Hematopoietic multipotent progenitor cell treated with erythropoietin and hydrocortisone succinate and interleukin-3 and kit ligand, for 15 days (in vitro differentiated cells): ENCODE results near the gene ILF3.

Experiments
- DNase-seq: peaks from one replicate; pipeline ENCODE4 v3.0.0-alpha.2; 2015; ENCODE audit warnings: low spot score

Gene ILF3

DNA sequence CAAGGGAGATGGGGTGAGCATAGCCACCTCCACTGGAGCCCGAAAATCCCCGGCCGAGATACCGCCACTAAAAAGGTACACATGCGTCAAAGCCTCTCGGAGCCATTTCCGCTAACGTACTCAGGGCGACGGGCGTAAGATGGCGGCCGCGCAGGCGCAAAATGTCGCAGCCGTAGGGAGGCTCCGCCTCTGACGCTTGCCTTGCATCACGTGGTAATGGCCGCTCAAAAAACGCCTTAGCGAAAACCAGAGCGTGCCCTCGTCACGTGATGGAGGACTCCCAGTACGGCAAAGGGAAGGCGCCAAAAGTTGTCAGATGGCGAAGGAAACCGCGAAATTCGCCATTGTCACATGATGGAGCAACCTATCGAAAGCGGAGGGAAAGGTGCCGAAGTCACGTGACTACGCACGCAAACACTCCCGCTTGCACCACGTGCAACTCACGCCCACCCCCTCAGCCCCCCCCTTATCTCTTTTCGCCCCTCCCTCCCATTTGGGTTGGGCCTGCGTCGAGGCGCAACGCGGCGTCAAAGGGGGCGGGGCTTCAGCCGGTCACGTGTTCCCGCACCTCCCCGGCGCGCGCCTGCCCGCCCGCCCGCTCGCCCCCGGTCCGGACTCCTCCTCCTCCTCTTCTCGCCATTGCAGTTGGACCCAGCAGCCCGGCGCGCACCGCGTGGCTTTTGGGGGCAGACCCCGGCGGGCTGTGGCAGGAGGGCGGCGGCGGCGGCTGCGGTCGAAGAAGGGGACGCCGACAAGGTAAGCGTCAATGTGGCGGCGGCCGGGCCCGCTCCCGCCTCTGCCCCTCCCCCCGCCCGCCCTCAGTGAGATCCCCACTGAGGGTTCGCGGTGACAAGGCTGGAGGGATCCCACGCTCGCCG lies at the start of gene ILF3:
ILF3 (plus strand) TSS at position 615 of the 878 bp plus-strand sequence. CDS start 16,260 bp downstream, outside the sequence.
- DNase-seq, result peak; percentile 100

DNA sequence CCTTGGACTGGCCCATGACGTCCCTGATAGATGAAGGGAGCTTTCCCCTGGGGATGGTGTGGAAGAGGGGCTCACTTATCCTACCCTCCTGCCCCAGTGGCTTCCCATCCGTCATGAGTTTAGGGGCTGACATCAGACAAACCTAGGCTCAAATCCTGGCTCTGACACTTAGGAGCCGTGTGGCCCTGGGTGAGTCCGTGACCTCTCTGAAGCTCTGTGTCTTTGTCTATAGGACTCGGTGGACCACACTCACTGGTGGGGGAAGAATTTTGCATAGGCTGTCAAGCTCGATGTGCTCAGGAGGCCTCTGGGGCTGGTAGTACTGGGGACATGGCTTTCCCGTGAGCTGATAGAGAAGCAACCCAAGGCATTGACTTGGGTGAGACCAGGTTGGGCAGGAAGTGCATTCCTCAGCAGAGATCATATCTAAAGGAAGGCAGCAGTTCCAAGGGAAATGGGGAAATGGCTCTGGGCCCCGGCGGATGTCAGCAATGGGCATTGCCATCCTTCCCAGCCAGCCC lies 49.6 kb upstream of the ILF3 start:
- DNase-seq, result peak; percentile 21

DNA sequence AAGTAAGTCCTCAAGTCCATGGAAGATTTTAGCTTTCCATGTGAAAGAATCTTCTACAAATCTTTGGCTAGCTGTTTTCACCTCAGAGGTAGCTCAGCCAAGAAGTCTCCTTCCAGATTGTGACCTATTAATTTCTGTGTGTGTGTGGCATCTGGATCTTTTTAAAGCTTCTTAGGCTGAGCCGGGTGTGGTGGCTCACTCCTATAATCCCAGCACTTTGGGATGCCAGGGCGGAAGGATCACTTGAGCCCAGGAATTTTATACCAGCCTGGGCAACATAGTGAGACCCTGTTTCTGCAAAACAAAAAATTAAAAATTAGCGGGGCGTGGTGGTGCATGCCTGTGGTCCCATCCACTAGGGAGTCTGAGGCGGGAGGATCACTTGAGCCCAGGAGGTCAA lies 42.2 kb upstream of the ILF3 start:
- DNase-seq, result no peak

DNA sequence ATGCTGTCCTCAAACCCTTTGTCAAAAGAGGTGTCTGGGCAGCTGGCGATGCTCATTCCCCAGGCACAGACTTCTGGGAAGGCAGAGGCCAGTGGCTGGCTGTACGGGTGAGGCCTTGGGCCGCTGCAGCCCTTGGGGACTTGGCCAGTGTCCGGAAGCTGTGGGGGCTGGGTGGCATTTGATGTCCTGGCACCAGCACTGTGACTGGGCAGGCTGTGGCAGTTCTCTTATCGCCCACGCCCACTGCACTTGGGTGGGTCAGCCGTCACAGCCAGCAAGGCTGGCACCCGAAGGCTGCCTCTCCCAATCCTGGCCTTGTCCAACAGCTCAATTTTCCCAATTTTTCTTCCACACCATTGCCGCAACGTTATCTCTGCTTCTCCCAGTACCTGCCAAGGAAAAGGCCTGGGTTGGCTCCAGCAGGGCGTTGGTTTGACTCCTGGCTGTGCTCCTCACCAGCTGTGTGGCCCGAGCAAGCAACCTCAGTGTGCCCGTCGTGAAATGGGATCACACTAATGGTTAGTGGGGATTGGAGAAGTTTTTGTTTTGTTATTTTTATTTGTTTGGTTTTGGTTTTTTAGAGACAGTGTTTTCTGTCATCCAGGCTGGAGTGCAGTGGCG lies 41.5 kb upstream of the ILF3 start:
- DNase-seq, result peak; percentile 78

DNA sequence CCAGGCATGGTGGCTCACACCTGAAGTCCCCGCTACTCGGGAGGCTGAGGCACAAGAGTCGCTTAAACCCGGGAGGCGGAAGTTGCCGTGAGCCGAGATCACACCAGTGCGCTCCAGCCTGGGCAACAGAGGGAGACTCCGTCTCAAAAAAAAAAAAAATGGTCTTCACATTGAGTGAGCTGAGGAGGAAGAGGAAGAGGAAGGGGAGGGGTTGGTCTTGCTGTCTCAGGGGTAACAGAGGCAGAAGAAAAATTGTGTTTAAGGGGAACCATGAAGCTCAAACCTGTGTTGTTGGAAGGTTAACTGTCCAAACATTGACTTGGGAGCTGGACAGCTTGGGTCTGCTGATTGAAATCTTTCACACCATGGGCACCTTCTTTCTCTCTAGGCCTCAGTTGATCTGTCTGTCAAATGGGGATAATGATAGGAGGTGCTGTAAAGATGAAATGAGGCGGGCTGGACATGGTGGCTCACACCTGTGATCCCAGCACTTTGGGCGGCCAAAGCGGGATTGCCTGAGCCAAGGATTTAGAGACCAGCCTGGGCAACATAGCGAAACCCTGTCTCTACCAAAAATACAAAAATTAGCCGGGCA lies 38.6 kb upstream of the ILF3 start:
- DNase-seq, result no peak

DNA sequence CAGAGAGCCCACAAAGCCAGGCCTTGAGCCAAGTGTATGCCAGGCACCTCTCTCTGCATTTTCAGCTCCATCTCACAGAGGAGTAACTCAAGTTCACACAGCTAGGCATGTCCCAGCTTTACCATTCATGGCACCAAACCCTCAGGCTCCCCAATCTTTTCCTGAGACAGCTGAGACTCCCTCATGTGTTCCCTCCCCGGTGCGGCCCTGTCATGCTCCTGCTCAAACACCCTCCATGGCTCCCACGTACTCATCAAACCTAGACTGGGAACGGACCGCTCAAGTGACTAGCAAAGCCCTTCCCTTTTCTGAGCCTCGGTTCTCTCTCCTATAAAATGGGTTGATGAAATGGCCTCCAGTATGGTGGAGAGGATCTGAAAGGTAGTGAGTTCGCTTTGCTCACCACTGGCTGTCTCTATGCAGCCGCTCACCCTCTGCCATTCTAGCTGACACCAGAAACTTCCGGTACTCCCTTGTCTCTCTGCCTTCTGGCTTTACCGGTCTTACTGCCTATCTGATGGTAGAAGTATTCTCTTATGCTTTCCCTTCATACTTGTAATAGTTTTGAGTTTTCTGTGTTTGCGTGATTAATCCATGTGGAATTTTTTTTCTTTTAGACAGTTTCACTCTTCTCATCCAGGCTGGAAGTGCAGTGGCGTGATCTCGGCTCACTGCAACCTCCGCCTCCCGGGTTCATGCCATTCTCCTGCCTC lies 36.6 kb upstream of the ILF3 start:
- DNase-seq, result peak; percentile 34

DNA sequence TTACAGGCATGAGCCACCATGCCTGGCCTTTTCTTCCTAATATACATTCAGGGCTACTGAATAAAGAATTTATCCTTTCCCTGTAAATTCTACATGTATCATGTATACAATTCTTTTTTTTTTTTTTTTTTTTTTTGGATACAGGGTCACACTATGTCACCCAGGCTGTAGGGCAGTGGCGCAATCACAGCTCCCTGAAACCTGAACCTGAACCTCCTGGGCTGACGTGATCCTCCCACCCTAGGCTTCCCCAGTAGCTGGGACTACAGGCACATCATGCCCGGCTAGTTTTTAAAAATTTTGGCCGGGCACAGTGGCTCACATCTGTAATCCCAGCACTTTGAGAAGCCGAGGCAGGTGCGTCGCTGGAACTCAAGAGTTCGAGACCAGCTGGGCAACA lies 35.3 kb upstream of the ILF3 start:
- DNase-seq, result no peak

DNA sequence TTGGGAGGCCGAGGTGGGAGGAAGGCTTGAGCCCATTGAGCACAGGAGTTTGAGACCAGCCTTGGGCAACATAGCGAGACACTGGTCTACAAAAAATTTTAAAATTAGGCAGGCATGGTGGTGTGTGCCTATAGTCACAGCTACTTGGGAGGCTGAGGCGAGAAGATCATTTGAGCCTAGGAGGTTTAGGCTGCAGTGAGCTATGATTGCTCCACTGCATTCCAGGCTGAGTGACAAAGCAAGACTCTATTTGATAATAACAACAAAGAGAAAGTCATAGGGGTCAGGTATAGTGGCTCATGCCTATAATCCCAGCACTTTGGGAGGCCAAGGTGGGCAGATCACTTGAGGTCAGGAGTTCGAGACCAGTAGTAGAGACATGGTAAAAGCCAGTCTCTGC lies 33.4 kb upstream of the ILF3 start:
- DNase-seq, result no peak

DNA sequence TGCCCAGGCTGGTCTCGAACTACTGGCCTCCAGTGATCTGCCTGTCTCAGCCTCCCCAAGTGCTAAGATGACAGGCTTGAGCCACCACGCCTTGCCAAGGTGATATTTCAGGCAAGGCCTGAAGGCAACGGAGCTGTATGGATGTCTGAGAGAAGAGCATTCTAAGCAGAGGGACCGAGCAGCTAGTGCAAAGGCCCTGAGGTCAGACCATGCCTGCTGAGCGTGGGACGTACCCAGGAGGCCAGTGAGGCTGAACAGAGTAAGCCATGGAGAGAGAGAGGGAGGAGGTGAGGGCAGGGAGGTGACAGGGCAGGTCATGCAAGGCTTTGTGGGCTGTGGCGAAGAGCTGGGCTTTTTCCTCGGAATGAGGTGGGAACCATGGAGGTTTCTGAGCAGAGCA lies 32.2 kb upstream of the ILF3 start:
- DNase-seq, result no peak

DNA sequence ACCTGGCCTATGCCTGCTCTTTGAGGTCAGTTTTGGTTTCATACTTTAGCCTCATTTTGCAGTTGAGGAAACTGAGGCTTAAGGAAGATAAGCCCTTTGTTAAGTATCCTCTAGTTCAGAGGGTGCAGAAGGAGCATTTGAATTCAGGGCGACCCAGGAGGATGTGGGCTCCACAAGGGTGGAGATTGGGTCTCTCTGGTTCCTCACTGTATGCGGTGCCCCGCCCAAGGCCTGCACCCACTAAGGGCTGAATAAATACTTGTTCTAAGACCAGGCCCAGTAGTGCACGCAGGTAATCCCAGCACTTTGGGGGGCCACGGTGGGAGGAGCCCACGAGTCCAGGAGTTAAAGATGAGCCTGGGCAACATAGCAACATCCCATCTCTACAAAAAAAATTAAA lies 29.6 kb upstream of the ILF3 start:
- no peak for DNase-seq

DNA sequence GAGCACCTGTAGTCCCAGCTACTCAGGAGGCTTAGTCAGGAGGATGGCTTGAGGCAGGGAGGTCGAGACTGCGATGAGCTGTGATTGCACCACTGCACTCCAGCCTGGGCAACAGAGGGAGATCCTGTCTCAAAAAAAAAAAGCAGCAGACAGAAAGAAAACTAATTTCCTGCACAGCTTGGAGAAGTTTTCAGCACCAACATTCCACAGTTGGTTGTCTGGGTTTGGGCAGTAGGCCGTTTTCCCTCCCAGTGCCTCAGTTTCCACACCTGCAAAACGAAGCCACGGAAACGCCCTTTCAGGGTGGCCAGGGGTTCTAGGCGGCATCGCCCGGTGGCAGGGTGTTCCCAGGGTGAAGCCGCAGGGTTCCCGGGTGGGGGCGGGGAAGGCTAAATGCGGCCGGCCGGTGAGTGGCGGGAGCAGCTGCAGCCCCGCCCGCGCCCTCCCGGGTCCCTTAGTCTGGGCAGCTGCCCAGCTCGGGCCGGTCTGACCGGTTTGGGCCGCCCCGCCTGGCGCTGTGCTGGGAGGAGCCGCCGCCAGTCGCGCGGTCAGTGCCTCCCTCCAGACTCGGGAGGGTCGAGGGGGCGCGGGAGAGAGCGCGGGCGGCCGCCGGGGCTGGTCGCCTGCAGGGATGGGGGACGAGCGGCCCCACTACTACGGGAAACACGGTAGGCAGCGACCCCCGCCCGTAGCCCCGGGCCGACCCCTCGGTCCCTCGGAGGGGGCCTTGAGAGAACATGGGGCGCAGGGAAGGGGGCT lies 29.0 kb upstream of the ILF3 start, which contains the start of gene SLC44A2:
SLC44A2 (plus strand) TSS at position 551 of the 759 bp plus-strand sequence; CDS start at position 632, 81 bp downstream.
- DNase-seq, result no peak

DNA sequence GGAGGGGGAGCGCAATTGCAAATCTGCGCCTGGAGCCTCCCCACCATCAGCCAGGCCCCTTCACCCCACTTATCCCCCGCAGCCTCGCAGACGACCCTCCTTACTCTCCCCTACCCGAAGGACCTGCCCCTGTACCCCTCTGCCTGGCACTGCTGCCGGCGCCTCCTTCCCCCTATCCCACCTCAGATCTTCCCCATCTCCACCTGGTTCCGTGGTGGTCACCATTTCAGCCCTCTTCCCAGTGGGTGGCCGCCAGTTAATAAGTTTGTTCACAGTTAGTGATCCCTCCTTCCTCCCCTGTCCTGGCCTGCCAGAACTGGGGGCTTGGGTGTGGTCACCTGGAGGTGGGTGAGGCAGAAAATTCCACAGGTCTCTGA lies 28.4 kb upstream of the ILF3 start:
- DNase-seq, result no peak

DNA sequence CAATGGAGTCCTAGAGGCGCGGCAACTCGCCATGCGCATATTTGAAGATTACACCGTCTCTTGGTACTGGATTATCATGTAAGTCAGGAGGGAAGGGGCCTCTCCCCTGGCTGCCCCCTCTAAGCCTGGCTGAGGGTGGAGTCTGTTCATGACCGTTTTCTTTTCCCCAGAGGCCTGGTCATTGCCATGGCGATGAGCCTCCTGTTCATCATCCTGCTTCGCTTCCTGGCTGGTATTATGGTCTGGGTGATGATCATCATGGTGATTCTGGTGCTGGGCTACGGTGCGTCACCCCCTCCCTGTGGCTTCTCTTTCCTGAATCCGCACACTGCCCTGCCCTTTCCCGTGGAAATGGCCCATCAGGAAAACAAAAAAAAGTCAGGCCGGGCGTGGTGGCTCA lies 22.3 kb upstream of the ILF3 start:
- no peak for DNase-seq

DNA sequence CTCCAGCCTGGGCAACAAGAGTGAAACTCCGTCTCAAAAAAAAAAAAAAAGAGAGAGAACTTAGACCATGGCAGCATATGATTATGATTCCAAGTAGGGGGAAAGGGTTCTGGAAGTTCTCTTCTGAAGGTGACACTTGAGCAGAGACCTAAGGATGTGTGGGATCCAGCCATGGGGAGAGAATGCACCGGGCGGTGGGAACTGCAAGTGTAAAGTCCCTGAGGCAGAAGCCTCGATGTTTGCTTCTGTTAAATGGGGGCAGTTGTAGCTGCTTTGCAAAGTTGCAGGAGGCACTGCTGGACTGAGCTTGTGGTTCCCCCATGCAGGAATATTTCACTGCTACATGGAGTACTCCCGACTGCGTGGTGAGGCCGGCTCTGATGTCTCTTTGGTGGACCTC lies 19.7 kb upstream of the ILF3 start:
- no peak for DNase-seq

DNA sequence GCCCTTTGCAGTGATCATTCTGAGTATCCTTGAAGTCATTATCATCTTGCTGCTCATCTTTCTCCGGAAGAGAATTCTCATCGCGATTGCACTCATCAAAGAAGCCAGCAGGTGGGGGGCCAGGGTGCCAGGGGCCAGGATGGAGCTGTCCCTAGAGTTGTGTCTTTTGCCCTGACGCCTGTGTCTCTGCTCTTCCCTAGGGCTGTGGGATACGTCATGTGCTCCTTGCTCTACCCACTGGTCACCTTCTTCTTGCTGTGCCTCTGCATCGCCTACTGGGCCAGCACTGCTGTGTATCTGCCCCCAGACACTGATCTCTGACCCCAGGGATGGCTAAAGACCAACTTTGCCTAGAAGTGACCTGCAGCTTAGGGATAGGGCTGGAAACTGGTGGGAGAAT lies 19.2 kb upstream of the ILF3 start:
- DNase-seq, result no peak

DNA sequence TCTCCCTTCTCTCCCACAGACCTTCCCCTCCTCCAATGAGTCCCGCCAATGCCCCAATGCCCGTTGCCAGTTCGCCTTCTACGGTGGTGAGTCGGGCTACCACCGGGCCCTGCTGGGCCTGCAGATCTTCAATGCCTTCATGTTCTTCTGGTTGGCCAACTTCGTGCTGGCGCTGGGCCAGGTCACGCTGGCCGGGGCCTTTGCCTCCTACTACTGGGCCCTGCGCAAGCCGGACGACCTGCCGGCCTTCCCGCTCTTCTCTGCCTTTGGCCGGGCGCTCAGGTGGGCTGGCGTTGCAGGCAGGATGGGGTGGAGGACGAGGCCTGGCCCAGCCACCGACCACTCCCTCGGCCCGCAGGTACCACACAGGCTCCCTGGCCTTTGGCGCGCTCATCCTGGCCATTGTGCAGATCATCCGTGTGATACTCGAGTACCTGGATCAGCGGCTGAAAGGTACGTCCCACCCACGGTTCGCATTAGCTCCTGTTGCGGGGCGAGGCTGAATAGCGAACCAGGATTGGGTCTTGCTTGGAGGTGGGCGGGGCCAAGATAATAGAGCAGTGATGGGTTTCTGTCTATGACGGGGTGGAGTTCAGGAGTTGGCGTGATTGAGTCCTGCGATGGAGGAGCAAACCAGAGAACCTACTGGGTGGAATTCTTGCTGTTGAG lies 17.7 kb upstream of the ILF3 start:
- no peak for DNase-seq

DNA sequence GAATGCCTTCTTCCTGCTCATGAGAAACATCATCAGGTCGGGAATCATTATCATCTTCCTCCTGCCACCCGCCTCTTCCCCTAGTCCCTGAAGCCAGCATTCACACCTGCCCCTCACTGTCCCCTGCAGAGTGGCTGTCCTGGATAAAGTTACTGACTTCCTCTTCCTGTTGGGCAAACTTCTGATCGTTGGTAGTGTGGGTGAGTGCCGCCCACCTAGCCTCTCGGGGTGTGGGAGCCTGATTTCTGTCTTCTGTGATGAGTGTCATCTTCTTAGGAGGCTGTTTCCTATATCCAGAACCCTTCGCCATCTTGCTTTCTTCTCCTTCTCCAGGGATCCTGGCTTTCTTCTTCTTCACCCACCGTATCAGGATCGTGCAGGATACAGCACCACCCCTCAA lies 16.3 kb upstream of the ILF3 start:
- DNase-seq, result no peak

DNA sequence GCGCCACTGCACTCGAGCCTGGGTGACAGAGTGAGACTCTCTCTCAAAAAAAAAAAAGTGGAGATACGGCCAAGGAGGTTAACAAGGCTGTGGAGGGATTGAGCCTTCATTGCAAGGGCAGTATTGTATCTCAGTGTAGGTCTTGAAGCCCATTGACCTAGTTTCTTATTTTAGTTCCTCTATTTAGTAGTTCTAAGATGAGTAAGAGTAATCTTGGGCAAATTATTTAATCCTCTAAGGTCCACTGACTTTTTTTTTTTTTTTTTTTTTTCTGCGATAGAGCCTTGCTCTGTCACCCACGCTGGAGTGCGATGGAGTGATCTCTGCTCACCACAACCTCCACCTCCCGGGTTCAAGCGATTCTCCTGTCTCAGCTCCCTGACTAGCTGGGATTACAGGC lies 14.3 kb upstream of the ILF3 start:
- DNase-seq, result no peak

DNA sequence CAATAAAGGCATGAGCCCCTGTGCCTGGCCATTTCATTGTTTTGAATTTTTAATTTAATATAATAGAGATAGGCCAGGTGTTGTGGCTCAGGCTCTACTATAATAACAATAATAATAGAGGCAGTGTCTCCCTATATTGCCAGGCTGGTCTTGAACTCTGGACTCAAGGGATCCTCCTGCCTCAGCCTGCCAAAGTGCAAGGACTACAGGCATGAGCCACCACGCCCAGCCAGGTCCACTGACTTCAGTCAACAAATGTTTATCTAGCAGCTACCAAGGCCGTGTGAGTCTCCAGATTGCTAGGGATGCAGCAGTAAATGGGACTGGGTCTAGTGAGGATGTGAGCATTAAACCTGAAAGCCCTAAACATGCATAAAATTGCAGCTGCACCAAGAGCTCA lies 13.8 kb upstream of the ILF3 start:
- DNase-seq, result no peak

DNA sequence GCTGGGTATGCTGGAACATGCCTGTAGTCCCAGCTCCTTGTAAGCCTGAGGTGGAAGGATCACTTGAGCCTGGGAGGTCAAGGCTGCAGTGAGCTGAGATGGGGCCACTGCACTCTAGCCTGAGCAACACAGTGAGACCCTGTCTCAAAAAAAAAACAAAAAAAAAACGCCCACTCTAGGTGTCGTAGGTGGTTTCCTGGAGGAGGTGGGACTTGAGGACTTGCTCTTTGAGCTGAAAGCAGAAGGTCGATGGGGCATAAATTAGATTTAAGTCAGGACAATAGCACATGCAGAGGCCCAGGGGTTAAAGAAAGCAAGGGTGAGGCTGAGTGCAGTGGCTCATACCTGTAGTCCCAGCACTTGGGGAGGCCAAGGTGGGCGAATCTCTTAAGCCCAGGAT lies 12.9 kb upstream of the ILF3 start:
- DNase-seq, result no peak
